ENCODE results near the gene SENP3. TPM values are rescaled to one million over a fixed set of nuclear protein-coding genes. Genes with fewer than 3 reads are reported as not detected.

The SENP3 gene
- total and polyA plus RNA-seq, 2 of the 13 experiments (the other 11 are each of a cell fraction or from before 2014, with no cell fraction given): 55.8 to 75.4 TPM

DNA sequence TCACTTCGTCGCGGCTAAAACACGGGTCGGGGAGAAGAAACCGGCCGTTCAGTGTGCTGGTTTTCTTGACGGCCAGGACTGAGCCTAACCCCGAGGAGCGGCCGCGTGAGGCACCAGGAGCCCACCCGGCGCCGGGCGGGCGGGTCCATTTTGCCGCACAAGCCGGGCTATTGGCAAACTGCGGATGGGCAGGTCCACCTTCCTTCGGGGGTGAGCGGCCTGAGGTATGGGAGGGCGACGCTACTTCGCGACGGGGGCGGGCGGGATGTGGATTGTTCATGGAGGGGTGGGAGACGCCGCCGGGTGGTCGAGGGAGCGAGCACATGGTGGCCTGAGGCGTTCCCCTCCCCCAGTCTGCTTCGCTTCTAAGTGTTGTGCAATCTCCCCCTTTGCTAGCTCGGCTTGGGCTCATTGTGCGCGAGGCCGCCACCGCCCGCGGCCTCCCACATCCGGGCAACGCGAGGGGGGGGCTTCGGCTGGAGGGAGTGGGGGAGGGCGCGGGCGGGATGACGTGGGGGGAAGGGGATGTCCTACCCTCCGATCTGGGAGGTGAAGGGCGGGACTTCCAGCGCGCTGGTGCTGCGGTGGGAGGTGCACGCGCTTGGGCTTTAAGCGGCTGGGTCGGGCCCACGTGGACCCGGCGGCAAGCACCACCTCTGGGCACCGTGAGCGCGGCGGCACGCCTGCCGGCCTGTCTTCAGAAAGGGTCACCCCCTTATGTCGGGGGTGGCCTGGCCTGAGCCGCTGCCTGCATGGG lies 11.8 kb downstream of the SENP3 start (continued):
- TF ChIP-seq FOXO1 (CRISPR knock-in tag; IDR thresholded peaks at IDR 0.05) (peak; percentile 66), RFX1 (IDR thresholded peaks at IDR 0.05) (no peak), TBP (CRISPR knock-in tag; IDR thresholded peaks at IDR 0.05) (no peak), NFKB2 (CRISPR knock-in tag; IDR thresholded peaks at IDR 0.05; ENCODE audit: borderline replicate concordance) (peak; percentile 47; the same call in 1 of the 2 replicates), EZH2 (conservative IDR thresholded peaks at IDR 0.05; ENCODE audit: low read depth, low read length) (no peak), NCOA5 (CRISPR knock-in tag; IDR thresholded peaks at IDR 0.05) (no peak), ZNF703 (CRISPR knock-in tag; IDR thresholded peaks at IDR 0.05; ENCODE audit: borderline replicate concordance) (no peak), ZNF30 (CRISPR knock-in tag; IDR thresholded peaks at IDR 0.05) (no peak), ZFP36 (IDR thresholded peaks at IDR 0.05; ENCODE audit: borderline replicate concordance, low read depth, low read length, partially characterized antibody) (no peak), DR1 (CRISPR knock-in tag; IDR thresholded peaks at IDR 0.05) (no peak), ZNF446 (CRISPR knock-in tag; IDR thresholded peaks at IDR 0.05) (0 out of 2 replicates have a peak, but pooled peaks have one; percentile 65), ZNF317 (CRISPR knock-in tag; IDR thresholded peaks at IDR 0.05) (no peak), ZNF460 (CRISPR knock-in tag; IDR thresholded peaks at IDR 0.05; ENCODE audit: borderline replicate concordance) (no peak), ZNF556 (CRISPR knock-in tag; IDR thresholded peaks at IDR 0.05; ENCODE audit: borderline replicate concordance) (no peak; the same call in 1 of the 2 replicates), RARA (CRISPR knock-in tag; IDR thresholded peaks at IDR 0.05) (peak; percentile 33), MEIS2 (CRISPR knock-in tag; IDR thresholded peaks at IDR 0.05) (peak; percentile 66; the same call in 1 of the 2 replicates), ZNF772 (CRISPR knock-in tag; IDR thresholded peaks at IDR 0.05) (0 out of 2 replicates have a peak, but pooled peaks have one; percentile 6), SP5 (CRISPR knock-in tag; IDR thresholded peaks at IDR 0.05; ENCODE audit: borderline replicate concordance, low read depth) (peak; percentile 72; the same call in 1 of the 2 replicates), JARID2 (CRISPR knock-in tag; IDR thresholded peaks at IDR 0.05; ENCODE audit: insufficient replicate concordance) (no peak), ZNF564 (CRISPR knock-in tag; IDR thresholded peaks at IDR 0.05) (no peak)
- TF ChIP-seq, protein P1, sequence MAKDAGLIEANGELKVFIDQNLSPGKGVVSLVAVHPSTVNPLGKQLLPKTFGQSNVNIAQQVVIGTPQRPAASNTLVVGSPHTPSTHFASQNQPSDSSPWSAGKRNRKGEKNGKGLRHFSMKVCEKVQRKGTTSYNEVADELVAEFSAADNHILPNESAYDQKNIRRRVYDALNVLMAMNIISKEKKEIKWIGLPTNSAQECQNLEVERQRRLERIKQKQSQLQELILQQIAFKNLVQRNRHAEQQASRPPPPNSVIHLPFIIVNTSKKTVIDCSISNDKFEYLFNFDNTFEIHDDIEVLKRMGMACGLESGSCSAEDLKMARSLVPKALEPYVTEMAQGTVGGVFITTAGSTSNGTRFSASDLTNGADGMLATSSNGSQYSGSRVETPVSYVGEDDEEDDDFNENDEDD (CRISPR knock-in tag; IDR thresholded peaks at IDR 0.05; ENCODE audit: borderline replicate concordance): peak; percentile 82; the same call in 1 of the 2 replicates
- TF ChIP-seq, protein P2, sequence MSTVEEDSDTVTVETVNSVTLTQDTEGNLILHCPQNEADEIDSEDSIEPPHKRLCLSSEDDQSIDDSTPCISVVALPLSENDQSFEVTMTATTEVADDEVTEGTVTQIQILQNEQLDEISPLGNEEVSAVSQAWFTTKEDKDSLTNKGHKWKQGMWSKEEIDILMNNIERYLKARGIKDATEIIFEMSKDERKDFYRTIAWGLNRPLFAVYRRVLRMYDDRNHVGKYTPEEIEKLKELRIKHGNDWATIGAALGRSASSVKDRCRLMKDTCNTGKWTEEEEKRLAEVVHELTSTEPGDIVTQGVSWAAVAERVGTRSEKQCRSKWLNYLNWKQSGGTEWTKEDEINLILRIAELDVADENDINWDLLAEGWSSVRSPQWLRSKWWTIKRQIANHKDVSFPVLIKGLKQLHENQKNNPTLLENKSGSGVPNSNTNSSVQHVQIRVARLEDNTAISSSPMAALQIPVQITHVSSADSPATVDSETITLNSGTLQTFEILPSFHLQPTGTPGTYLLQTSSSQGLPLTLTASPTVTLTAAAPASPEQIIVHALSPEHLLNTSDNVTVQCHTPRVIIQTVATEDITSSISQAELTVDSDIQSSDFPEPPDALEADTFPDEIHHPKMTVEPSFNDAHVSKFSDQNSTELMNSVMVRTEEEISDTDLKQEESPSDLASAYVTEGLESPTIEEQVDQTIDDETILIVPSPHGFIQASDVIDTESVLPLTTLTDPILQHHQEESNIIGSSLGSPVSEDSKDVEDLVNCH (CRISPR knock-in tag; IDR thresholded peaks at IDR 0.05): peak; percentile 97; the same call in 1 of the 2 replicates
- TF ChIP-seq, protein P3, sequence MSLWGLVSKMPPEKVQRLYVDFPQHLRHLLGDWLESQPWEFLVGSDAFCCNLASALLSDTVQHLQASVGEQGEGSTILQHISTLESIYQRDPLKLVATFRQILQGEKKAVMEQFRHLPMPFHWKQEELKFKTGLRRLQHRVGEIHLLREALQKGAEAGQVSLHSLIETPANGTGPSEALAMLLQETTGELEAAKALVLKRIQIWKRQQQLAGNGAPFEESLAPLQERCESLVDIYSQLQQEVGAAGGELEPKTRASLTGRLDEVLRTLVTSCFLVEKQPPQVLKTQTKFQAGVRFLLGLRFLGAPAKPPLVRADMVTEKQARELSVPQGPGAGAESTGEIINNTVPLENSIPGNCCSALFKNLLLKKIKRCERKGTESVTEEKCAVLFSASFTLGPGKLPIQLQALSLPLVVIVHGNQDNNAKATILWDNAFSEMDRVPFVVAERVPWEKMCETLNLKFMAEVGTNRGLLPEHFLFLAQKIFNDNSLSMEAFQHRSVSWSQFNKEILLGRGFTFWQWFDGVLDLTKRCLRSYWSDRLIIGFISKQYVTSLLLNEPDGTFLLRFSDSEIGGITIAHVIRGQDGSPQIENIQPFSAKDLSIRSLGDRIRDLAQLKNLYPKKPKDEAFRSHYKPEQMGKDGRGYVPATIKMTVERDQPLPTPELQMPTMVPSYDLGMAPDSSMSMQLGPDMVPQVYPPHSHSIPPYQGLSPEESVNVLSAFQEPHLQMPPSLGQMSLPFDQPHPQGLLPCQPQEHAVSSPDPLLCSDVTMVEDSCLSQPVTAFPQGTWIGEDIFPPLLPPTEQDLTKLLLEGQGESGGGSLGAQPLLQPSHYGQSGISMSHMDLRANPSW (CRISPR knock-in tag; IDR thresholded peaks at IDR 0.05; ENCODE audit: borderline replicate concordance): no peak
- TF ChIP-seq, protein P4, sequence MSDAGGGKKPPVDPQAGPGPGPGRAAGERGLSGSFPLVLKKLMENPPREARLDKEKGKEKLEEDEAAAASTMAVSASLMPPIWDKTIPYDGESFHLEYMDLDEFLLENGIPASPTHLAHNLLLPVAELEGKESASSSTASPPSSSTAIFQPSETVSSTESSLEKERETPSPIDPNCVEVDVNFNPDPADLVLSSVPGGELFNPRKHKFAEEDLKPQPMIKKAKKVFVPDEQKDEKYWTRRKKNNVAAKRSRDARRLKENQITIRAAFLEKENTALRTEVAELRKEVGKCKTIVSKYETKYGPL (CRISPR knock-in tag; IDR thresholded peaks at IDR 0.05): no peak
